ENCODE results near the gene SRSF7.

DNA sequence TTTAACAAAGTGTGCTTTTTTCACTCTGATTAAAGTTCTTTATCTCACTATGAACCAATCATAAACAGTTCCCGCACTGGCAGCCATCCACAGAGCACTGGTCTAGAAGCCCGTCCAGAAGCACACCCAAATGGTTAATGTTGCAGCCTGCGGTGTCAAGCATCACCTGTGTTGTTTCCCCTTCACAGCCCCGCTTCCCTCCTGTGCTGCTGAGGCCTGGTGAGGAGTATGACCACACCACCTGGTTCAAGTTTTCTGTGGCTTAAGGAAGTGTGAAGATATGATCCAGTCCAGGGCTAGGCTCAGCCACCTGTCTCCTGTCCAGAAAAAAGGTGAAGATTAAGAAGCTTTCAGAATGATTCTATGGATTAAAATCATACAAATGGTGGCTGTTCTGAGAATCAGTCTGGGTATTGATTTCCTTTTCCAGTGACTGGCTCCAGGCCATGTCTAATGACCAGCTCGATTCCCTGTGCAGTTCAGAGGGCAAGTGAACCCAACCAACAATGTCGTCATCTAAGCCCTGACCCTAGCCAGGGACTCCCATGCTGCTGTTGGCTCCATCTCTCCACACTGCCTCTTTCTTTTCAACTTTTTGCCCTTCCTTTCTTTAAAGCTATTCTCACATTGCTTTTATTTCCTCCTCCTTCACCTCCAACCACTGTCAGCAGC lies 17.7 kb downstream of the SRSF7 start:
- TF ChIP-seq JUNB (CRISPR knock-in tag; conservative IDR thresholded peaks at IDR 0.05), result no peak
- no peak for TF ChIP-seq HIVEP1 (CRISPR knock-in tag; IDR thresholded peaks at IDR 0.05)
- TF ChIP-seq RFX1 (IDR thresholded peaks at IDR 0.05), result no peak
- no peak for TF ChIP-seq ZNF780A (CRISPR knock-in tag; IDR thresholded peaks at IDR 0.05)
- no peak for TF ChIP-seq EZH2 (IDR thresholded peaks at IDR 0.05; ENCODE audit: borderline replicate concordance, low read depth, low read length)
- no peak for TF ChIP-seq HOXB6 (CRISPR knock-in tag; IDR thresholded peaks at IDR 0.05; ENCODE audit: borderline replicate concordance)
- TF ChIP-seq NCOA4 (IDR thresholded peaks at IDR 0.05; ENCODE audit: partially characterized antibody), result no peak
- TF ChIP-seq BHLHE40 (IDR thresholded peaks at IDR 0.05; ENCODE audit: low read length), result no peak
- no peak for TF ChIP-seq RBM22 (IDR thresholded peaks at IDR 0.05; ENCODE audit: low read depth, low read length, poor library complexity, severe bottlenecking)
- TF ChIP-seq NFIC (IDR thresholded peaks at IDR 0.05), result no peak
- no peak for TF ChIP-seq SRSF9 (IDR thresholded peaks at IDR 0.05; ENCODE audit: borderline replicate concordance, low read depth, low read length)

Data from K562 (cell line).